GM12878 (cell line): Measurements from ENCODE around the gene C1D. TPM values are rescaled to one million over a fixed set of nuclear protein-coding genes. Genes with fewer than 3 reads are reported as not detected.

Experiments
- ATAC-seq: fragments of 200-7000 bp; cut with Tn5 transposase; 3 replicates; pipeline ENCODE4 v1.9.1; 2020; ENCODE audit warnings: mild to moderate bottlenecking, moderate library complexity
- BruUV-seq: library from RNA; stranded (reverse); fragments of 400-500 nt; replicated peaks from 2 replicates; lab custom pipeline; 2021; lab: Mats Ljungman, UMichigan
- CTCF ChIA-PET: fragments of 300-600 bp; sonication (Branson Sonifier 250); formaldehyde crosslinking; extraction: SDS; loops from one replicate; lab custom pipeline; 2021; ENCODE audit warnings: inconsistent platforms; lab: Yijun Ruan, JAX
- POLR2A ChIA-PET: fragments of 350-600 bp; formaldehyde crosslinking; extraction: SDS; loops from one replicate; lab custom pipeline; 2021; ENCODE audit warnings: inconsistent platforms; lab: Charles Lee
- RAD21 ChIA-PET: fragments of 300-600 bp; sonication (Branson Sonifier 250); formaldehyde crosslinking; loops from one replicate; lab custom pipeline; 2023; ENCODE audit warnings: antibody characterized with exemption; ENCODE audit not compliant: unreplicated experiment; lab: Charles Lee
- SMC1A ChIA-PET: fragments of 300-600 bp; sonication (Branson Sonifier 250); formaldehyde crosslinking; loops from one replicate; lab custom pipeline; 2023; ENCODE audit not compliant: unreplicated experiment, uncharacterized antibody; lab: Charles Lee
- DNase-seq: peaks from one replicate; pipeline ENCODE4 v3.0.0-alpha.2; 2011; ENCODE audit warnings: low read depth, low spot score
- FAIRE-seq: peaks from 3 replicates; lab custom pipeline; 2011; peaks lifted over from hg19 to GRCh38; lab: Jason Lieb, UNC
- H2AFZ ChIP-seq: 2 replicates; pipeline ENCODE4 v1.6.0; 2011; ENCODE audit warnings: low read depth, low read length, control low read depth; ENCODE audit not compliant: control insufficient read depth
- H3K27ac ChIP-seq: 2 replicates; pipeline ENCODE4 v1.5.1; 2011; ENCODE audit warnings: control low read depth; ENCODE audit not compliant: control insufficient read depth, insufficient read depth
- H3K27me3 ChIP-seq, 2 experiments: replicated peaks in 1 of 2; 2 replicates each; pipeline versions ENCODE4 v1.6.0 to v1.6.1; 2011; ENCODE audit warnings: low read length in 1 of 2; ENCODE audit not compliant: control insufficient read depth in 2 of 2, insufficient read depth in 2 of 2
- H3K36me3 ChIP-seq, 2 experiments: 2 replicates each; pipeline ENCODE4 v1.5.1; 2011; ENCODE audit warnings: low read length in 1 of 2; ENCODE audit not compliant: control insufficient read depth in 2 of 2, insufficient read depth in 2 of 2
- H3K4me1 ChIP-seq: 2 replicates; pipeline ENCODE4 v1.6.1; 2011; ENCODE audit warnings: mild to moderate bottlenecking, low read length, moderate library complexity, mixed read lengths; ENCODE audit not compliant: control insufficient read depth, insufficient read depth
- H3K4me2 ChIP-seq: 2 replicates; pipeline ENCODE4 v1.6.0; 2011; ENCODE audit warnings: control low read depth; ENCODE audit not compliant: control insufficient read depth, insufficient read depth
- H3K4me3 ChIP-seq: fragments of 200-600 bp; sonication (generic); 2 replicates; pipeline ENCODE4 v1.5.1; 2016
- H3K79me2 ChIP-seq: 2 replicates; pipeline ENCODE4 v1.6.0; 2011; ENCODE audit warnings: low read length; ENCODE audit not compliant: control insufficient read depth, insufficient read depth
- H3K9ac ChIP-seq: 2 replicates; pipeline ENCODE4 v1.8.0; 2011; ENCODE audit warnings: low read length, control low read depth, mixed read lengths; ENCODE audit not compliant: control insufficient read depth, insufficient read depth
- H3K9me3 ChIP-seq: replicated peaks from 3 replicates; pipeline ENCODE4 v1.5.1; 2011; ENCODE audit warnings: mild to moderate bottlenecking, low read length; ENCODE audit not compliant: control insufficient read depth, insufficient read depth
- H4K20me1 ChIP-seq: 2 replicates; pipeline ENCODE4 v1.6.0; 2011; ENCODE audit not compliant: control insufficient read depth, insufficient read depth
- CUX1 ChIP-seq: IDR thresholded peaks from 2 replicates; pipeline ENCODE4 v1.6.1; 2012; ENCODE audit warnings: improper control_type of control experiment, low read depth, low read length; ENCODE audit not compliant: insufficient replicate concordance
- ESRRA ChIP-seq: IDR thresholded peaks from 2 replicates; pipeline ENCODE4 v1.6.1; 2012; ENCODE audit warnings: mild to moderate bottlenecking, low read length, improper control_type of control experiment
- MTA2 ChIP-seq: fragments of 450-650 bp; IDR thresholded peaks from 2 replicates; pipeline ENCODE4 v1.6.1; 2016; ENCODE audit warnings: low read depth, mild to moderate bottlenecking, moderate library complexity
- MYC ChIP-seq: IDR thresholded peaks from 2 replicates; pipeline ENCODE4 v1.6.1; 2011; ENCODE audit warnings: mild to moderate bottlenecking, low read length, moderate library complexity, inconsistent platforms; ENCODE audit not compliant: insufficient read depth, insufficient replicate concordance, insufficient read length, severe bottlenecking
- NBN ChIP-seq: fragments of 450-650 bp; IDR thresholded peaks from 2 replicates; pipeline ENCODE4 v1.6.1; 2016
- RAD21 ChIP-seq: IDR thresholded peaks from 2 replicates; pipeline ENCODE4 v1.6.1; 2011; ENCODE audit warnings: mild to moderate bottlenecking, low read depth, low read length, moderate library complexity; ENCODE audit not compliant: insufficient read depth
- SIN3A ChIP-seq: IDR thresholded peaks from 2 replicates; pipeline ENCODE4 v1.6.1; 2012; ENCODE audit warnings: low read depth, low read length, improper control_type of control experiment
- SIX5 ChIP-seq: IDR thresholded peaks from 2 replicates; pipeline ENCODE4 v1.6.1; 2011; ENCODE audit warnings: mild to moderate bottlenecking, low read depth, low read length, moderate library complexity; ENCODE audit not compliant: severe bottlenecking
- SMAD1 ChIP-seq: fragments of 450-650 bp; IDR thresholded peaks from 2 replicates; pipeline ENCODE4 v1.6.1; 2018; ENCODE audit warnings: mild to moderate bottlenecking, low read depth; ENCODE audit not compliant: partially characterized antibody
- SPI1 ChIP-seq: IDR thresholded peaks from 2 replicates; pipeline ENCODE4 v1.6.1; 2011; ENCODE audit warnings: low read depth, mild to moderate bottlenecking, low read length, moderate library complexity, borderline replicate concordance; ENCODE audit not compliant: insufficient read depth
- TAF1 ChIP-seq: IDR thresholded peaks from 2 replicates; pipeline ENCODE4 v1.6.1; 2011; ENCODE audit warnings: mild to moderate bottlenecking, low read depth, low read length, borderline replicate concordance
- TARDBP ChIP-seq: IDR thresholded peaks from 2 replicates; pipeline ENCODE4 v1.6.1; 2016; ENCODE audit warnings: borderline replicate concordance
- USF1 ChIP-seq: IDR thresholded peaks from 2 replicates; pipeline ENCODE4 v1.6.1; 2011; ENCODE audit warnings: borderline replicate concordance, low read depth, mild to moderate bottlenecking, moderate library complexity, mixed read lengths, low read length; ENCODE audit not compliant: insufficient read depth; ENCODE audit errors: extremely low read length
- YBX1 ChIP-seq: fragments of 450-650 bp; IDR thresholded peaks from 2 replicates; pipeline ENCODE4 v1.6.1; 2016; ENCODE audit warnings: antibody characterized with exemption
- ZNF274 ChIP-seq: IDR thresholded peaks from one replicate; pipeline ENCODE4 v1.8.0; 2011; ENCODE audit not compliant: insufficient read length, insufficient read depth
- WGBS: methylation state at CpG from one replicate; pipeline ENCODE4 v1.1.6; 2016; ENCODE audit warnings: low lambda C conversion rate; ENCODE audit not compliant: insufficient replicate concordance, insufficient coverage; ENCODE audit errors: missing lambda C conversion rate; 5-methylcytosine and 5-hydroxymethylcytosine counted together
- in situ Hi-C: fragments of 300-500 bp; cut with MboI; formaldehyde crosslinking; loops from 9 replicates; pipeline ENCODE4 v1.14.3; 2018; ENCODE audit warnings: mixed read lengths
- intact Hi-C: fragments of 100-400 bp; cut with micrococcal nuclease; formaldehyde crosslinking; loops from one replicate; pipeline ENCODE4 v1.14.2; 2022; ENCODE audit not compliant: unreplicated experiment
- polyA plus RNA-seq, 11 experiments: library from polyadenylated mRNA; depleted of rRNA in 4 of 11; unstranded in 6 of 11; stranded (reverse) in 5 of 11; fragments of >200 nt; fragmentation: Nextera tagmentation in 4 of 11; fragmentation: Illumina TruSeq in 1 of 11; extraction: Ambion mirVana in 4 of 11; extraction: Trizol in 1 of 11; gene quantifications; 1 replicate in 1 of 11; 2 replicates in 10 of 11; pipeline versions ENCODE4 v1.2.1 to v1.2.3, GENCODE V29; 2011 to 2016; ENCODE audit warnings: inconsistent platforms in 2 of 11, missing spikeins in 2 of 11, low read depth in 1 of 11
- total RNA-seq, 4 experiments: library from RNA; depleted of rRNA in 3 of 4; stranded (reverse); fragments of >200 nt in 3 of 4; fragmentation: Illumina TruSeq in 1 of 4; extraction: Trizol in 1 of 4; gene quantifications; 2 replicates each; pipeline versions ENCODE4 v1.2.1 to v1.2.3, GENCODE V29; 2013 to 2021

Gene C1D
- total and polyA plus RNA-seq, 10 of the 15 experiments (the other 5 are each of a cell fraction or from before 2014, with no cell fraction given) = 18.9 to 152 (median 59.1) TPM

- TF ChIP-seq CUX1 = no peak
- TF ChIP-seq SMAD1 = no peak
Observed at GRCh38 chr2:68103030-68103708, 40.4 kb upstream of the C1D start (continued).

- FAIRE-seq (peak; percentile 44), ATAC-seq (no peak), DNase-seq (no peak)
- ChIA-PET POLR2A (no interaction called here), SMC1A (interaction anchor here (0.9 kb wide), 1 partner anchor 22 kb away, joined by 3 read pairs; no protein-coding TSS in a partner anchor), RAD21 (no interaction called here), CTCF (interaction anchor here (1.3 kb wide), 1 partner anchor 10 kb away, joined by 5 read pairs; no protein-coding TSS in a partner anchor)
- Histone ChIP-seq H4K20me1 (no peaks in the 10 kb centered on the region), H3K9ac (no peak overlapping the region), H3K4me1 (peaks cover 9% of the 10 kb centered on the region), H3K27me3 (no peaks in the 10 kb centered on the region), H3K4me2 (no peak overlapping the region), H3K9me3 (no peaks in the 10 kb centered on the region), H3K36me3 (no peaks in the 10 kb centered on the region), H2AFZ (no peak overlapping the region), H3K27ac (no peak overlapping the region), H3K4me3 (no peak overlapping the region), H3K79me2 (no peaks in the 10 kb centered on the region)
- no TSS peak for BruUV-seq
- in situ Hi-C loops (no loop called here), intact Hi-C loops (no loop called here)
- 79% methylated on average over 1 of the region's 1 CpG for whole genome bisulfite sequencing
- TF ChIP-seq YBX1 (no peak), USF1 (no peak), TAF1 (no peak), ESRRA (no peak), ZNF274 (no peak), SIX5 (no peak), MTA2 (no peak), SIN3A (no peak), SPI1 (no peak), MYC (no peak), NBN (no peak), TARDBP (no peak), RAD21 (no peak)
Observed at GRCh38 chr2:68100189-68100588, 37.4 kb upstream of the C1D start.
